HCT116 (cell line): ENCODE data around the gene RASGRF2. TPM values are rescaled to one million over a fixed set of nuclear protein-coding genes. Genes with fewer than 3 reads are reported as not detected.

Experiments used
- ATAC-seq: fragments of 200-7000 bp; cut with Tn5 transposase; 2 replicates; pipeline ENCODE4 v1.9.1; 2020; ENCODE audit warnings: mild to moderate bottlenecking, moderate library complexity
- BruUV-seq: library from RNA; stranded (reverse); fragments of 400-500 nt; replicated peaks from 2 replicates; lab custom pipeline; 2021; lab: Mats Ljungman, UMichigan
- CTCF ChIA-PET: fragments of 300-600 bp; sonication (Branson Sonifier 250); formaldehyde crosslinking; loops from one replicate; lab custom pipeline; 2021; ENCODE audit warnings: antibody characterized with exemption; lab: Charles Lee
- POLR2A ChIA-PET: fragments of 300-600, 350-600 bp; sonication (Branson Sonifier 250); formaldehyde crosslinking; loops from one replicate; lab custom pipeline; 2021; ENCODE audit warnings: antibody characterized with exemption; lab: Charles Lee
- RAD21 ChIA-PET, 2 experiments: fragments of 300-600 bp; sonication (Branson Sonifier 250); formaldehyde crosslinking; loops; one replicate each; lab custom pipeline; 2023; ENCODE audit warnings: low total read pairs in 2 of 2; ENCODE audit not compliant: uncharacterized antibody in 2 of 2, unreplicated experiment in 2 of 2, low non-redundant PET in 1 of 2; lab: Charles Lee
- DNase-seq: peaks from one replicate; pipeline ENCODE4 v3.0.0-alpha.2; 2010; ENCODE audit warnings: low read depth, low spot score
- H2AFZ ChIP-seq: fragments of 200-600 bp; shearing (Covaris generic), sonication (generic); 2 replicates; pipeline ENCODE4 v1.6.1; 2017; ENCODE audit warnings: low read depth, mixed run types, mixed read lengths, antibody characterized with exemption, low read length; ENCODE audit not compliant: poor library complexity, severe bottlenecking
- H3K27ac ChIP-seq: 2 replicates; pipeline ENCODE4 v1.5.1; 2012; ENCODE audit warnings: low read depth, low read length
- H3K27me3 ChIP-seq: fragments of 200-600 bp; sonication (generic); 2 replicates; pipeline ENCODE4 v1.6.1; 2016; ENCODE audit warnings: mixed run types, low read length, mixed read lengths; ENCODE audit not compliant: insufficient read depth
- H3K36me3 ChIP-seq, 2 experiments: fragments of 200-500 bp in 1 of 2; fragments of 200-600 bp in 1 of 2; sonication (Bioruptor generic) in 1 of 2; sonication (generic) in 1 of 2; 2 replicates each; pipeline versions ENCODE4 v1.5.1 to v1.6.1; 2014 to 2016; ENCODE audit warnings: low read length in 2 of 2, inconsistent platforms in 1 of 2, mixed read lengths in 1 of 2, mixed run types in 1 of 2; ENCODE audit not compliant: insufficient read depth in 2 of 2, control insufficient read depth in 1 of 2
- H3K4me1 ChIP-seq, 2 experiments: fragments of 200-600 bp in 1 of 2; sonication (generic) in 1 of 2; 2 replicates each; pipeline versions ENCODE4 v1.5.1 to v1.6.1; 2012 to 2017; ENCODE audit warnings: low read length in 2 of 2, inconsistent platforms in 1 of 2, mild to moderate bottlenecking in 1 of 2, mixed read lengths in 1 of 2, mixed run types in 1 of 2, moderate library complexity in 1 of 2; ENCODE audit not compliant: insufficient read depth in 2 of 2, control insufficient read depth in 1 of 2
- H3K4me2 ChIP-seq: fragments of 200-600 bp; sonication (generic); 2 replicates; pipeline ENCODE4 v1.6.1; 2017; ENCODE audit warnings: mixed run types, low read length, mixed read lengths
- H3K4me3 ChIP-seq, 2 experiments: fragments of 200-600 bp in 1 of 2; sonication (generic) in 1 of 2; replicated peaks in 1 of 2; 2 replicates each; pipeline ENCODE4 v1.5.1; 2011 to 2016; ENCODE audit warnings: low read length in 2 of 2, control low read depth in 1 of 2, low read depth in 1 of 2, mild to moderate bottlenecking in 1 of 2, mixed read lengths in 1 of 2, mixed run types in 1 of 2
- H3K79me2 ChIP-seq: fragments of 200-600 bp; sonication (generic); 2 replicates; pipeline ENCODE4 v1.6.1; 2017; ENCODE audit warnings: mild to moderate bottlenecking, mixed run types, low read length, moderate library complexity, mixed read lengths; ENCODE audit not compliant: insufficient read depth
- H3K9ac ChIP-seq: fragments of 200-600 bp; sonication (generic); 2 replicates; pipeline ENCODE4 v1.6.1; 2016; ENCODE audit warnings: low read length, mixed read lengths
- H3K9me2 ChIP-seq: fragments of 200-600 bp; sonication (generic), shearing (Covaris generic); 2 replicates; pipeline ENCODE4 v1.6.1; 2017; ENCODE audit warnings: mixed run types, mild to moderate bottlenecking, moderate library complexity; ENCODE audit not compliant: insufficient read depth
- H3K9me3 ChIP-seq, 2 experiments: fragments of 200-500 bp in 1 of 2; fragments of 200-600 bp in 1 of 2; sonication (Bioruptor generic) in 1 of 2; sonication (generic) in 1 of 2; 2 replicates each; pipeline ENCODE4 v1.6.1; 2014 to 2017; ENCODE audit warnings: low read length in 2 of 2, mixed read lengths in 2 of 2, inconsistent platforms in 1 of 2, low read depth in 1 of 2, mild to moderate bottlenecking in 1 of 2, mixed run types in 1 of 2, moderate library complexity in 1 of 2; ENCODE audit not compliant: control insufficient read depth in 1 of 2, insufficient read depth in 1 of 2
- H4K20me1 ChIP-seq: fragments of 200-600 bp; sonication (generic), shearing (Covaris generic); 2 replicates; pipeline ENCODE4 v1.6.1; 2017; ENCODE audit warnings: mixed run types, mild to moderate bottlenecking, moderate library complexity; ENCODE audit not compliant: insufficient read depth
- ATF3 ChIP-seq: IDR thresholded peaks from 2 replicates; pipeline ENCODE4 v1.6.1; 2012
- EGR1 ChIP-seq: IDR thresholded peaks from 2 replicates; pipeline ENCODE4 v1.6.1; 2012; ENCODE audit warnings: low read depth
- ELF1 ChIP-seq: IDR thresholded peaks from 2 replicates; pipeline ENCODE4 v1.6.1; 2012; ENCODE audit warnings: low read depth, borderline replicate concordance
- EZH2phosphoT487 ChIP-seq: fragments of 200-600 bp; IDR thresholded peaks from 2 replicates; pipeline ENCODE4 v1.6.1; 2018; ENCODE audit warnings: antibody characterized with exemption, borderline replicate concordance
- FOSL1 ChIP-seq: IDR thresholded peaks from 2 replicates; pipeline ENCODE4 v1.6.1; 2012; ENCODE audit warnings: low read depth
- JUND ChIP-seq: IDR thresholded peaks from 2 replicates; pipeline ENCODE4 v1.6.1; 2012
- POLR2A ChIP-seq: IDR thresholded peaks from 2 replicates; pipeline ENCODE4 v1.7.0; 2011; ENCODE audit warnings: borderline replicate concordance; ENCODE audit not compliant: insufficient read depth, insufficient read length; ENCODE audit errors: extremely low read depth
- RAD21 ChIP-seq: IDR thresholded peaks from 2 replicates; pipeline ENCODE4 v1.6.1; 2012; ENCODE audit warnings: low read depth, mild to moderate bottlenecking
- REST ChIP-seq: IDR thresholded peaks from 2 replicates; pipeline ENCODE4 v1.6.1; 2012; ENCODE audit warnings: low read depth
- SP1 ChIP-seq: IDR thresholded peaks from 2 replicates; pipeline ENCODE4 v1.6.1; 2012; ENCODE audit warnings: low read depth
- SRF ChIP-seq: IDR thresholded peaks from 2 replicates; pipeline ENCODE4 v1.6.1; 2012; ENCODE audit warnings: low read depth
- YY1 ChIP-seq: IDR thresholded peaks from 2 replicates; pipeline ENCODE4 v1.6.1; 2011; ENCODE audit warnings: low read length, low read depth, moderate library complexity, mild to moderate bottlenecking; ENCODE audit not compliant: insufficient replicate concordance; ENCODE audit errors: extremely low read depth
- ZFX ChIP-seq: fragments of 450-650 bp; IDR thresholded peaks from 2 replicates; pipeline ENCODE4 v1.6.1; 2017
- intact Hi-C: fragments of 100-400 bp; cut with micrococcal nuclease; formaldehyde crosslinking; loops from 2 replicates; pipeline ENCODE4 v1.10.0; 2022
- total RNA-seq: library from RNA; stranded (reverse); gene quantifications from one replicate; pipeline ENCODE4 v1.2.1, GENCODE V29; 2021; ENCODE audit not compliant: unreplicated experiment
- TF ChIP-seq, protein P1 (sequence below): IDR thresholded peaks from 2 replicates; pipeline ENCODE4 v1.6.1; 2012

RASGRF2 gene
- total RNA-seq, 1 experiment from 2014 or later = 0.05 TPM

GRCh38 chr5:81212211-81212751 lies 252.1 kb downstream of the RASGRF2 start:
- Histone ChIP-seq H3K9me3 (no peaks in the 10 kb centered on the region), H3K4me3 (no peak overlapping the region), H4K20me1 (no peaks in the 10 kb centered on the region), H3K79me2 (no peaks in the 10 kb centered on the region), H3K4me2 (no peak overlapping the region), H3K9me2 (no peaks in the 10 kb centered on the region)
- CTCF ChIA-PET = no interaction called here
- DNase-seq = no peak
- BruUV-seq = no TSS peak
- RAD21 ChIA-PET = no interaction called here
- TF ChIP-seq REST (no peak), RAD21 (0 out of 2 replicates have a peak, but pooled peaks have one; percentile 2)
- TF ChIP-seq, all 23 proteins: peak for 1
- POLR2A ChIA-PET = no interaction called here
- intact Hi-C loops = no loop called here
- Histone ChIP-seq H2AFZ (no peak overlapping the region), H3K27ac (no peak overlapping the region), H3K9ac (no peak overlapping the region), H3K27me3 (no peaks in the 10 kb centered on the region), H3K4me1 (peaks cover 0 to 31% of the 10 kb centered on the region in 2 experiments; a peak in 2 of 4 replicates), H3K36me3 (no peaks in the 10 kb centered on the region)
- ATAC-seq = no peak

DNA sequence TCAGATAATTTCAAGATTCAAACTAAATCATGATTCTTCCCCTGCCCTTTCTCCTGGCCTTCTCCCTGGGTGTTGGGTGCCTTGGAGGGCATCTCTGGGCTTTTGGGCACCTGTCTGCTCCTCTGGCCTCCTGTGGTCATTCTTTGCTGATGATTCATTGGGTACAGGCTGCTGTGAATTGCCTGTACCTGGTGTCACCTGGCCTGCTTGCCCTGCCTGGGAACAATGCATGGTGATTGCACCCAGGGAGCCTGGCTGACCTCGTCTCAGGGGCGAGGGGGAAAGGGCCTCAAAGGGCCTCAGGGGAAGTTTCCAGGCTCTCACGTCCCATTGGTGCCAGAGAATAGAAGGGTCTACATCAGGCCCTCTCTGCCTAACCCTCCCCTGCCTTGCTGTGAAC lies 252.9 kb downstream of the RASGRF2 start:
- Histone ChIP-seq H4K20me1 (no peaks in the 10 kb centered on the region), H3K4me3 (no peak overlapping the region), H3K9me3 (no peaks in the 10 kb centered on the region), H3K36me3 (no peaks in the 10 kb centered on the region), H3K79me2 (no peaks in the 10 kb centered on the region), H3K4me1 (peaks cover 0 to 31% of the 10 kb centered on the region in 2 experiments; a peak in 2 of 4 replicates), H3K27ac (no peak overlapping the region), H3K9ac (no peak overlapping the region), H3K27me3 (no peaks in the 10 kb centered on the region), H3K4me2 (no peak overlapping the region; the same call in 1 of the 2 replicates), H3K9me2 (no peaks in the 10 kb centered on the region), H2AFZ (no peak overlapping the region)
- DNase-seq (no peak), ATAC-seq (peak; percentile 70)
- ChIA-PET POLR2A (no interaction called here), RAD21 (no interaction called here), CTCF (no interaction called here)
- intact Hi-C loops = no loop called here
- TF ChIP-seq SRF = no peak
- TF ChIP-seq EGR1 = no peak
- TF ChIP-seq ATF3 = no peak
- TF ChIP-seq EZH2phosphoT487 = no peak
- no peak for TF ChIP-seq JUND
- no peak for TF ChIP-seq SP1
- TF ChIP-seq, protein P1, sequence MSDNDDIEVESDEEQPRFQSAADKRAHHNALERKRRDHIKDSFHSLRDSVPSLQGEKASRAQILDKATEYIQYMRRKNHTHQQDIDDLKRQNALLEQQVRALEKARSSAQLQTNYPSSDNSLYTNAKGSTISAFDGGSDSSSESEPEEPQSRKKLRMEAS = no peak
- TF ChIP-seq REST = no peak
- no peak for TF ChIP-seq ELF1
- no peak for TF ChIP-seq RAD21
- no peak for TF ChIP-seq POLR2A
- no peak for TF ChIP-seq YY1
- no peak for TF ChIP-seq ZFX
- no peak for TF ChIP-seq FOSL1
- no TSS peak for BruUV-seq
